A172 (cell line): ENCODE results near the gene CCNDBP1. TPM values are rescaled to one million over a fixed set of nuclear protein-coding genes. Genes with fewer than 3 reads are reported as not detected.
"Not testable (repeated sequence)": the region's sequence is repeated elsewhere in the genome, so short reads cannot be mapped to it uniquely, and the experiment has no call there.

Experiments
- DNase-seq: peaks from one replicate; pipeline ENCODE4 v3.0.0-alpha.2; 2015; ENCODE audit warnings: low spot score
- total RNA-seq: library from RNA; depleted of rRNA; stranded (reverse); fragments of >200 nt; shearing (Covaris generic); gene quantifications from 2 replicates; pipeline ENCODE4 v1.2.3, GENCODE V29; 2014; rRNA removed

The CCNDBP1 gene
- total RNA-seq, result 90.6 and 92.1 TPM in 2 replicates

DNA sequence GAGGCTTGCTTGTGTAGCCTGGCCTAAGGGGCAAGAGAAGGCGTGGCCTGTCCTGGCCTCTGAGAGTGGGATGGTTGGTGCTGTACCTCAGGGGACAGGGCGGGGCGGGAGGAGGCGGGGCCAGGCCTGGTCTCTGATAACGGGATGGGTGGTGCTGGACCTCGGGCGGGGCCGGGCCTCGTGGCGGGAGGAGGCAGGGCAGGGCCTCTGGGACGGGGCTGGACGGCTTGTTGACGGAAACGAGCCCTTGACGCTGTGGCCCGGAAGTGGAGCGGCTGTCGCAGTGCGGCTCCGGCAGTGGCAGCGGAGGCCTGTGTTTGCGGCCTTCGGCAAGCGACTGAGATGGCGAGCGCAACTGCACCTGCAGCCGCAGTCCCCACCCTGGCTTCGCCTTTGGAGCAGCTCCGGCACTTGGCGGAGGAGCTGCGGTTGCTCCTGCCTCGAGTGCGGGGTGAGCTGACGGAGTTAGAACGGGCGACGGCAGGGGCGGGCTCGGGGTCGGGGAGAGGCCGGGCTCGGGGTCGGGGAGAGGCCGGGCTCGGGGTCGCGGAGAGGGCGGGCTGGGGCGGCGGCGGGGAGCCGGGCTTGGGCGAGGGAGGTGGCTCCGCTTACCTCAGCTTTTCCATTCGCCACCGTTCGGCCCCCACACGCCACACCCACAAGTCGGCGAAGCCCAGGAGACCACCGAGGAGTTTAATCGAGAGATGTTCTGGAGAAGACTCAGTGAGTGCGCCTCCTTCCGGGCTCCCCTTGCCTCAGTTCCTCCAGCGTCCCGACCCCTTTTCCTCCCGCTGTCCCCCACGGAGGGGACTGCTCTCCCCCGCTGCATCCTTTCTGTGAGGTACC, at the start of gene CCNDBP1:
Gene CCNDBP1 (plus strand): TSS at position 247 of the 846 bp plus-strand sequence. CDS start 96 bp downstream, at position 343.
- DNase-seq, result peak; percentile 89

GRCh38 chr15:43143203-43143941, 41.8 kb upstream of the CCNDBP1 start:
- DNase-seq, result no peak

DNA sequence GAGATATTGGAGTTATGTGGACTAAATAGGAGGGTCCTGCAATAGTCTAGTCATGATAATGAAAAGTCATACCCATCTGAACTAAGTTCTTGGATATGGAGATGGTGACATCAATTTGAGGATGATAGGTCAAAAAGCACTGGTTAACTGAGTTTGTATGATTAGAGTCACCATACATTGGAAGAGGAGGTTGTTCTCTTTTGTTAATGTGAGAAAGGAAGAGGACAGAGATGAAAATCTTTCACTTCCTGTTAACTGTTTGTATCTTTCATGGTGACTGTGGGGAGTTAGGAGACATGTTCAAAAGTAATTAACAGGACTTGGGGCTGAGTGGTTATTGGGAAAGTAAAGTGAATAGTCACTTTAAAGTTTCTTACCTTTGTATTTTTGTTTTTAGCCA, 40.7 kb upstream of the CCNDBP1 start:
- DNase-seq, result no peak

DNA sequence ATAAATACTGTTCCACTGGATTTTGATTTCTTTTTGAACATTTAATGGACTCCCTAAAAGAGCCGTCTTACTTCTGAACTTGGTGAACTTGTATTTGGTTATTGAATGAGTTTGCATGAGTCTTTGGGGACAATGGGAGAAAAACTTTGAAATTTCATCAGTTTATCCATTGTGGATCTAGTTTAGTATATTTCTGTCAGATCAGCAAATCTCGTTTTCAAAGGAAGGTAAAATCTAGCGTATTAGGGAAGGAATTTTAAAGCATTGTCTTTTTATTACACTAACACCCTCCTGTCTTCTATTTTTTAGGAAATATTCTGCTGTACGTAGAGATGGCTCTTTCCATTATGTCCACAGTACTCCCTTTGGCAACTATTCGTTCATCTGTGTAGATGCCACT, 39.0 kb upstream of the CCNDBP1 start:
- no peak for DNase-seq

DNA sequence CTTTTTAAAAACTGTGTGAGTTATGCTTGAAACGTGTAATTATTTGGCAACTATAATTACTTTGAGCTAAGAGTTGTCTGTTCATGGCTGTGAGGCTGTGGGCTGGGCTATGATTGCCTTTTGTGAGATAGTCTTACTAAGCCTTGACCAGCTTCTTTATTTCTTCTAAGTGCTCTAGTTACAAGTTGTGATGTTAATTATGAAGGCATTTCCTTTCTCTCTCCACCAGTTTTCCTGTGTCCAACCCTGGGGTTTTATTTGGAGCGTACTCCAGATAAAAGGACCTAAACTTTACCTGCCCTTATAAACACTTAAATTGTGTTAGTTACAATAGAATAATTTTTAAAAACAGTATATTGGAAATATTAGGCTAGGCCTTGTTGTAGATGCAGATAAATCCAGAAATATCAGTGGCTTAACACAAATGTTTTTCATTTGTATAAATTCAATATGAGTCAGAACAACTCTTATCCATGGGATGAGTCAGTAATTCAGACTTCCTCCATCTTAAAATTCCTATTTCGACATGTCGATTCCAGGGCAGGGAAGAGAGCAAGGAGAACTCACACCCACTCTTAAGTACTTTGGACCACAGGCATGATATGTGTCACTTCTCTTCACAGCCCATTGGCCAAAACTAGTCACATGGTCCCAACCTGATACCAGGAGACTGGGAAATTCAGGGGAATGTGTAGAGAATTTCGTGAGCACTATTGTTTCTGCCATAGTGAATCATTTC, 34.8 kb upstream of the CCNDBP1 start:
- DNase-seq, result peak; percentile 92

DNA sequence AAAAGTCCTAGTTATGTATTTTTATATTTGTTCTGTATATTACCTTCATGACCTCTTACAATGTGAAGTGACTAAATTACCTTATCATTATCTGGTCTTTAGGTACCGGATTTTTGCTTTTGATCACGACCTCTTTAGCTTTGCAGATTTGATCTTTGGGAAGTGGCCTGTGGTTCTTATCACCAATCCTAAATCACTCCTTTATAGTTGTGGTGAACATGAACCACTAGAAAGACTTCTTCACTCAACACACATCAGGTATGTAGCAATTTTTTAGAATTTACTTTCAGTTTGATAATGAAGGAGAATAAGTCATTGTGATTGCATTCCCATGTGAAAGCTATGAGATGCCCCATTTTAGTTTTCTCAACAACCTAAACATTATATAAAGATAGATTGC, 33.5 kb upstream of the CCNDBP1 start:
- DNase-seq, result no peak

DNA sequence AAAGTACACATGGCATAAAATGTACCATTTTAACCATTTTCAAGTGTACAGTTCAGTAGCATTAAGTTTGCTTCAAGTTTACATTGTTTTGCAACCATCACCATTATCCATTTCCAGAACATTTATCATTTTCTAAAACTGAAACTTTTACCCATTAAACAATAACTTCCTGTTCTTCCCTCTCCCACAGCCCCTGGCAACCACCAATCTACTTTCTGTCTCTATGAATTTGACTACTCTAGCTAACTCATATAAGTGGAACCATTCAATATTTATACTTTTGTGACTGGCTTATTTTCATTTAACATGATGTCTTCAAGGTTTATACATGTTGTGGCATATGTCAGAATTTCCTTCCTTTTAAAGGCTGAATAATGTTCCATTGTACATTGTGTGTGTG, 31.9 kb upstream of the CCNDBP1 start:
- no peak for DNase-seq

GRCh38 chr15:43165801-43166325, 19.3 kb upstream of the CCNDBP1 start:
- DNase-seq, result no peak

DNA sequence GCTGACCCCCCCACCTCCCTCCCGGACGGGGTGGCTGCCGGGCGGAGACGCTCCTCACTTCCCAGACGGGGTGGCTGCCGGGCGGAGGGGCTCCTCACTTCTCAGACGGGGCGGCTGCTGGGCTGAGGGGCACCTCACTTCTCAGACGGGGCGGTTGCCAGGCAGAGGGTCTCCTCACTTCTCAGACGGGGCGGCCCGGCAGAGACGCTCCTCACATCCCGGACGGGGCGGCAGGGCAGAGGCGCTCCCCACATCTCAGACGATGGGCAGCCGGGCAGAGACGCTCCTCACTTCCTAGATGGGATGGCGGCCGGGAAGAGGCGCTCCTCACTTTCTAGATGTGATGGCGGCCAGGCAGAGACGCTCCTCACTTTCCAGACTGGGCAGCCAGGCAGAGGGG, 17.9 kb upstream of the CCNDBP1 start:
- DNase-seq, result not testable (repeated sequence)

- peak; percentile 64 for DNase-seq
These were observed 16.8 kb upstream of the CCNDBP1 start for GRCh38 chr15:43168192-43169107.

DNA sequence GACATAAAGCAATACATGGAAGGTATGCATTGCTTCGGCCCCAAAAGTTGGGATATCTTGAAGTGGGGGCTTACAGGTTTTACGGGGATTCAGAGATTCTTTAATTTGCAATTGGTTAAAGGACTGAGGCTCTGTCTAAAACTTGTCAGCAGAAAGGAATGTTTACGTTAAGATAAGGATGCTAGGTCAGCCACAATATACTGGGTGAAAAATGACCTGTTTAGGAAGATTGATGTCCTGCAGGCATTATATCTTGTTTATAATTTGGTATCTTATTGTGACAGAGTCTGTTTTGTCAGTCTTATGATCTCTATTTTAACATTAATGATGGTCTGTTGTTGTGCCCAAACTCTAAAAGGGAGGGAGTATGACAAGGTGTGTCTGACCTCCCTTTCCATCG, 15.3 kb upstream of the CCNDBP1 start:
- peak; percentile 23 for DNase-seq

GRCh38 chr15:43175656-43176309, 9.4 kb upstream of the CCNDBP1 start:
- not testable (repeated sequence) for DNase-seq

DNA sequence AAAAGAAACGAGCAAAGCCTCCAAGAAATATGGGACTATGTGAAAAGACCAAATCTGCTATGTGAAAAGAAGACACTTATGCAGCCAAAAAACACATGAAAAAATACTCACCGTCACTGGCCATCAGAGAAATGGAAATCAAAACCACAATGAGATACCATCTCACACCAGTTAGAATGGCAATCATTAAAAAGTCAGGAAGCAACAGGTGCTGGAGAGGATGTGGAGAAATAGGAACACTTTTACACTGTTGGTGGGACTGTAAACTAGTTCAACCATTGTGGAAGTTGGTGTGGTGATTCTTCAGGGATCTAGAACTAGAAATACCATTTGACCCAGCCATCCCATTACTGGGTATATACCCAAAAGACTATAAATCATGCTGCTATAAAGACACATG, 8.1 kb upstream of the CCNDBP1 start:
- not testable (repeated sequence) for DNase-seq

- DNase-seq, result no peak
These were observed 1.9 kb upstream of the CCNDBP1 start for GRCh38 chr15:43183270-43183669.

- DNase-seq, result no peak
These were observed 637 bp upstream of the CCNDBP1 start for GRCh38 chr15:43184407-43185124.

DNA sequence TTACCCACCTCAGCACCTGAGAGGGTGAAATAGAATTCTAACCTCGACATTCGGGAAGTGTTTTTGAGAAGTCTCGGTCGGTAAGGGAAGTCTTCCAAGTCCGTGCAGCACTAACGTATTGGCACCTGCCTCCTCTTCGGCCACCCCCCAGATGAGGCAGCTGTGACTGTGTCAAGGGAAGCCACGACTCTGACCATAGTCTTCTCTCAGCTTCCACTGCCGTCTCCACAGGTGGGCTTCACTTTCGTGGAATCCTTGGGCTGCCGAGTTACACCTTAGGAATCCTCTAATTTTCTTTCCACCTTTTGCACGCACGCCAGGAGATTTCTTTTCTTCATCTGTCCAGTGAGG, 775 bp downstream of the CCNDBP1 start:
- no peak for DNase-seq

GRCh38 chr15:43187544-43188155, 2.4 kb downstream of the CCNDBP1 start:
- peak; percentile 30 for DNase-seq

DNA sequence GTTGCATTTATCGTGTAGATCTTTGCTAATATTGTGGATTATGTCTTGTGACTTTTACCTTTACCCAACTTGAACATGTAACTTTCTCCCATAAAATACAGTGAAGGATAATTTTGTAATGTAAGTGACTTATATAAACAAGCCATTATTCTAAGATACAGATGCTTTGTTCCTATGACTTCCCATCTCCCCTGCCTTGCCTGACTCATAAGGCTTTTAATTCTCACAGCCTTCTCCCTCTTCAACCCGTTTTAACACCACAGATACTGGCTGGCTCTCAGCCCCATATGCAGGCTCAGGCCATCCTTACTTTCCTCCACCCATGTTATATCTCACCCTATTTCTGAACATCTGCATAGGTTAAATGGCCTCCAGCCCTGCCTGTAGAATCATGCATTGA, 4.1 kb downstream of the CCNDBP1 start:
- DNase-seq, result no peak

GRCh38 chr15:43190178-43190577, 5.0 kb downstream of the CCNDBP1 start:
- no peak for DNase-seq
